SK-N-MC (cell line): ENCODE data around the gene NUDT21.

Source experiments
- EZH2 ChIP-seq: fragments of 200-600 bp; sonication (generic); IDR thresholded peaks from one replicate; pipeline ENCODE4 v1.6.1; 2017; ENCODE audit warnings: antibody characterized with exemption
- FOXP2 ChIP-seq: optimal IDR thresholded peaks from 2 replicates; pipeline ENCODE3; 2011; ENCODE audit warnings: mild to moderate bottlenecking, moderate library complexity; ENCODE audit not compliant: insufficient read depth; ENCODE audit errors: extremely low read length, control extremely low read depth
- POLR2AphosphoS5 ChIP-seq: IDR thresholded peaks from 2 replicates; pipeline ENCODE4 v1.6.1; 2012; ENCODE audit warnings: mild to moderate bottlenecking, low read depth, low read length, borderline replicate concordance

DNA sequence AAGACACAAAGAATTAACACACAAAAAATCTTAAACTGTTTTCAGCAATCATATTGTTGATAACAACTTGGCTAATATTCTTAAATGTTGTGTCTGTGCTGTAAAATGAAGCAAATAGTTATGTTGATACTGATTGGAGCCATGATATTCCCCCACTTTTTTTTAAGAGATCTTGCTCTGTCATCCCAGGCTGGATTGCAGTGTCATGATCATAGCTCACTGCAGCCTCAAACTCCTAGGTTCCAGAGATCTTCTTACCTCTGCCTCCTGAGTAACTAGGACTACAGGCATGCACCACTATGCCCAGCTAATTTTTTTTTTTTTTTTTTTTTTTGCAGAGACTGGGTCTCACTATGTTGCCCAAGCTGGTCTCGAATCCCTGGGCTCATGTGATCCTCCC lies 42.7 kb upstream of the NUDT21 start:
- TF ChIP-seq POLR2AphosphoS5 (no peak), EZH2 (no peak), FOXP2 (no peak)
